ENCODE measurements around the gene PLIN5.

DNA sequence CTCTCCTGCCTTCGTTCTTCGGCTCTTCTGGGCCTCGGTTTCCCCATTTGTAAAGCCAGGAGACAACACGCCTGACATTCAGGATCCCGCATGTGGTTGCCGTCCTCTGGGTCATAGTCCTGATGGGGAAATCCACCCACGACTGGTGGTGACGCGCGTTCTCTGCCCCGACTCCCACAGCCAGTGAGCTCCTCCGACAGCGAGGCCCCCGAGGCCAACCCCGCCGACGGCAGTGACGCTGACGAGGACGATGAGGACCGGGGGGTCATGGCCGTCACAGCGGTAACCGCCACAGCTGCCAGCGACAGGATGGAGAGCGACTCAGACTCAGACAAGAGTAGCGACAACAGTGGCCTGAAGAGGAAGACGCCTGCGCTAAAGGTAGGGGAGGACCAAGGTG, 46.5 kb downstream of the PLIN5 start:
- TF ChIP-seq, protein P1, sequence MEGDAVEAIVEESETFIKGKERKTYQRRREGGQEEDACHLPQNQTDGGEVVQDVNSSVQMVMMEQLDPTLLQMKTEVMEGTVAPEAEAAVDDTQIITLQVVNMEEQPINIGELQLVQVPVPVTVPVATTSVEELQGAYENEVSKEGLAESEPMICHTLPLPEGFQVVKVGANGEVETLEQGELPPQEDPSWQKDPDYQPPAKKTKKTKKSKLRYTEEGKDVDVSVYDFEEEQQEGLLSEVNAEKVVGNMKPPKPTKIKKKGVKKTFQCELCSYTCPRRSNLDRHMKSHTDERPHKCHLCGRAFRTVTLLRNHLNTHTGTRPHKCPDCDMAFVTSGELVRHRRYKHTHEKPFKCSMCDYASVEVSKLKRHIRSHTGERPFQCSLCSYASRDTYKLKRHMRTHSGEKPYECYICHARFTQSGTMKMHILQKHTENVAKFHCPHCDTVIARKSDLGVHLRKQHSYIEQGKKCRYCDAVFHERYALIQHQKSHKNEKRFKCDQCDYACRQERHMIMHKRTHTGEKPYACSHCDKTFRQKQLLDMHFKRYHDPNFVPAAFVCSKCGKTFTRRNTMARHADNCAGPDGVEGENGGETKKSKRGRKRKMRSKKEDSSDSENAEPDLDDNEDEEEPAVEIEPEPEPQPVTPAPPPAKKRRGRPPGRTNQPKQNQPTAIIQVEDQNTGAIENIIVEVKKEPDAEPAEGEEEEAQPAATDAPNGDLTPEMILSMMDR (IDR thresholded peaks at IDR 0.05) = no peak
- no peak for TF ChIP-seq POLR2A (IDR thresholded peaks at IDR 0.05)
